ENCODE results near the gene SCAP. TPM values are rescaled to one million over a fixed set of nuclear protein-coding genes. Genes with fewer than 3 reads are reported as not detected.
"Not testable (repeated sequence)": the region's sequence is repeated elsewhere in the genome, so short reads cannot be mapped to it uniquely, and the experiment has no call there.

SCAP gene
- polyA plus RNA-seq, 2 donors, result 36.4 to 50.2 TPM

DNA sequence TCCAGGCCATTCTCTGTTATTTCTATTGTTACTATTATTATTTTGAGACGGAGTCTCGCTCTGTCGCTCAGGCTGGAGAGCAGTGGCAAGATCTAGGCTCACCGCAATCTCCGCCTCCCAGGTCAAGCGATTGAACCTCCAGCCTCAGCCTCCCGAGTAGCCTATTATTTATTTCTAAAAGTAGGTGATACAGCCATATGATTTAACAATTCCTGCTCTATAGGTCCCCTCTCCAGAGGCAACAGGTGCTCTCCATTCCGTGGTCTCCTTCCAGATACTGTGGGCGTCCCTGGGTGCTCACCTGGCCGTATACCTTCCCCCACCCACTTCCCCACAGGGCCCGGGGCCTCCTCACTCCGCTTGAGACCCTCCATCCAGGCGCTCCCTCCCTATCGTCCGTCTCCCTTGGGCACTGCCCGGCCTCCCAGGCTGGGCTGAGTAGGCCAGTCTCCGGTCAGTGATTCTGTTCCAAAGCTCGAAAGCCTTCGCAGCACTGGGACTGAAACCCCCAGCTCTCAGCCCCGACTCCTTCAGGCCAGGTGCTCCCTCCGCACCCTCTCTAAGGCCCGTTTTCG lies 95.6 kb downstream of the SCAP start:
- WGBS, 2 donors, result 9 to 11% methylated on average over 23 of the region's 23 CpGs
- H3K27me3 ChIP-seq (ENCODE audit: control insufficient read depth in 1 of 2, insufficient read depth in 2 of 2, low read length in 2 of 2), result no peaks in the 10 kb centered on the region
- no peaks in the 10 kb centered on the region for H3K9me3 ChIP-seq (ENCODE audit: control insufficient read depth in 2 of 2, insufficient read depth in 1 of 2, low read depth in 1 of 2, low read length in 1 of 2)
- H3K4me3 ChIP-seq (ENCODE audit: low read depth in 1 of 2, low read length in 2 of 2), result peak overlapping the region; percentile 76 to 82
- peak overlapping the region; percentile 94 to 100 for H3K27ac ChIP-seq (ENCODE audit: low read depth in 2 of 2, low read length in 1 of 2)
- H3K36me3 ChIP-seq (ENCODE audit: control insufficient read depth in 2 of 2, insufficient read depth in 2 of 2, low read length in 1 of 2), result no peaks in the 10 kb centered on the region
- H3K4me1 ChIP-seq (ENCODE audit: control insufficient read depth in 2 of 2, insufficient read depth in 2 of 2, low read length in 1 of 2), result no peaks in the 10 kb centered on the region

DNA sequence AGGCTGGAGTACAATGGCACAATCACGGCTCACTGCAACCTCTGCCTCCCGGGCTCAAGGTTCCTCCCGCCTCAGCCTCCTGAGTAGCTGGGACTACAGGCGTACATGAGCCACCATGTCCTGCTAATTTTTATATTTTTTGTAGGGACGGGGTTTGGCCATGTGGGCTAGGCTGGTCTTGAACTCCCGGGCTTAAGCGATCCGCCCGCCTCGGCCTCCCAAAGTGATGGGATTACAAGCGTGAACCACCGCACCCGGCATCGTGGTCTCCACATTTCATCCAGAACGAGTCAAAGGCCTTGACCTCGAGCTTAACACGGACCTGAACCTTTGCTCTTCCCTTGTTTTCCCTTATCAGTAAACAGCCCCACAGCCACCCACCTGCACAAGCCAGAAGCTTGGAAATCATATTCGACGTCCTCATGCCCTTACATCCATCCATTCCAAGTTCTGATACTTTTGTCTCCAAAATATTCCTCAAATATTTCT lies 96.3 kb downstream of the SCAP start:
- peak overlapping the region in 1 of 2 donors; percentile 82 for H3K4me3 ChIP-seq (ENCODE audit: low read depth in 1 of 2, low read length in 2 of 2)
- H3K27ac ChIP-seq (ENCODE audit: low read depth in 2 of 2, low read length in 1 of 2), result no peak overlapping the region
- H3K4me1 ChIP-seq (ENCODE audit: control insufficient read depth in 2 of 2, insufficient read depth in 2 of 2, low read length in 1 of 2), result no peaks in the 10 kb centered on the region
- no peaks in the 10 kb centered on the region for H3K27me3 ChIP-seq (ENCODE audit: control insufficient read depth in 1 of 2, insufficient read depth in 2 of 2, low read length in 2 of 2)
- H3K36me3 ChIP-seq (ENCODE audit: control insufficient read depth in 2 of 2, insufficient read depth in 2 of 2, low read length in 1 of 2), result no peaks in the 10 kb centered on the region
- H3K9me3 ChIP-seq (ENCODE audit: control insufficient read depth in 2 of 2, insufficient read depth in 1 of 2, low read depth in 1 of 2, low read length in 1 of 2), result no peaks in the 10 kb centered on the region
- 74 to 84% methylated on average over 19 of the region's 19 CpGs for WGBS, 2 donors

DNA sequence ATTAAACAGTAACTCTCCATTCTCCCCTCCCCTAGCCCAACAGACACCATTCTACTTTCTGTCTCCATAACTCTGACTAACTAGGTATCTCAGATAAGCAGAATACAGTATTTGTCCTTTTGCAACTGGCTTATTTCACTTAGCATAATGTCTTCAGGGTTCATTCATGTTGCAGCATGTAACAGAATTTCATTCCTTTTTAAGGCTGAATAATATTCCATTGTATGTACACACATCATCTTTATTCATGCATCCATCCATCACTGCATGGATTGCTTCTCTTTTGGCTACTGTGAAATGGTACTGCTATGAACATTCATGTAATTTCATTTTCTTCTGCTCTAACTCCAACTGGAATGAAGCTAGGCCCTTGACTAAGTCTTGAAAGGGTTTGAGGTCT lies 96.9 kb downstream of the SCAP start:
- Histone ChIP-seq H3K4me3 (ENCODE audit: low read depth in 1 of 2, low read length in 2 of 2) (no peak overlapping the region), H3K4me1 (ENCODE audit: control insufficient read depth in 2 of 2, insufficient read depth in 2 of 2, low read length in 1 of 2) (no peaks in the 10 kb centered on the region), H3K27ac (ENCODE audit: low read depth in 2 of 2, low read length in 1 of 2) (no peak overlapping the region)

DNA sequence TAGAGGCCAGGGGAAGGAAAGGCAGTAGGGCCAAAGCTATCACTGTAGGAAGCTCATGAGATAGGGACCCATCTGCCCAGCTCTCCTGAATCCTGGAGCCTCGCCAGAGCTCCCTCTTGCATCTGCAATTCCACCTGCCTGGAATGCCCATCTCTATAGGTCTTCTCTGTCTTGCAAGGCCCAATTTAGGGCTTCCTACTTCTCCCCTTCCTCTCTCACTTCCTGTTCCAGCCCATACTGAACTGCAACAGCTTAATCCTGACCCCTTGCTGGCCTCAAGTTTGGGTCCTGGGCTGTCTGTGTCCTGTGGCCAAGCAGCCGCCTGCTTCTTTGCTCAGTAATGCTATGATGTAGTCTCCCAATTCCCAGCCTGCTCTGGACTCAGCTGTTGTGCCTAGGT lies 98.6 kb downstream of the SCAP start:
- 82 to 97% methylated on average over 2 of the region's 2 CpGs for WGBS, 2 donors
- H3K27me3 ChIP-seq (ENCODE audit: control insufficient read depth in 1 of 2, insufficient read depth in 2 of 2, low read length in 2 of 2), result no peaks in the 10 kb centered on the region
- no peaks in the 10 kb centered on the region for H3K4me1 ChIP-seq (ENCODE audit: control insufficient read depth in 2 of 2, insufficient read depth in 2 of 2, low read length in 1 of 2)
- no peaks in the 10 kb centered on the region for H3K36me3 ChIP-seq (ENCODE audit: control insufficient read depth in 2 of 2, insufficient read depth in 2 of 2, low read length in 1 of 2)
- H3K4me3 ChIP-seq (ENCODE audit: low read depth in 1 of 2, low read length in 2 of 2), result no peak overlapping the region
- no peak overlapping the region for H3K27ac ChIP-seq (ENCODE audit: low read depth in 2 of 2, low read length in 1 of 2)
- H3K9me3 ChIP-seq (ENCODE audit: control insufficient read depth in 2 of 2, insufficient read depth in 1 of 2, low read depth in 1 of 2, low read length in 1 of 2), result no peaks in the 10 kb centered on the region

More for the DNA sequence above, 96.9 kb downstream of the SCAP start:
- Histone ChIP-seq H3K9me3 (ENCODE audit: control insufficient read depth in 2 of 2, insufficient read depth in 1 of 2, low read depth in 1 of 2, low read length in 1 of 2) (no peaks in the 10 kb centered on the region), H3K27me3 (ENCODE audit: control insufficient read depth in 1 of 2, insufficient read depth in 2 of 2, low read length in 2 of 2) (no peaks in the 10 kb centered on the region), H3K36me3 (ENCODE audit: control insufficient read depth in 2 of 2, insufficient read depth in 2 of 2, low read length in 1 of 2) (no peaks in the 10 kb centered on the region)

DNA sequence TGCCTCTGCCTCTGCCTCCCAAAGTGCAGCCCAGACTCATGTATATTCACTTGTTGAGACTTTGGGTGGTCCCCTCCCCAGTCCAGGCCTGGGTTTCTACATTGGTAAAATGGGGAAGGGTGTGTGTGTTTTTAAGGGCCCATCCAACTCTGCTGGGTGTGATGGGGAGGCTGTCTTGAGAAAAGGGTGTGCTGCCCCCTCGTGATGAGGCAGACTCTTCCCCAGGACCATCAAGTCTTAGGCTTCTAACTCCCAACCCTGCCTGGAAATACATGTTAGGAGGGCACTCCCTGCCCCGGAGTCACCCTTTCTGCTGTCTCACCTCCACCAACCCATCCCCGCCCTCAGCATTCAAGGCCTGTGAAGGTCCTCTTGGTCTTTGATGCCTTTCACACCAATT lies 99.3 kb downstream of the SCAP start:
- H3K9me3 ChIP-seq (ENCODE audit: control insufficient read depth in 2 of 2, insufficient read depth in 1 of 2, low read depth in 1 of 2, low read length in 1 of 2), result no peaks in the 10 kb centered on the region
- H3K36me3 ChIP-seq (ENCODE audit: control insufficient read depth in 2 of 2, insufficient read depth in 2 of 2, low read length in 1 of 2), result no peaks in the 10 kb centered on the region
- H3K4me1 ChIP-seq (ENCODE audit: control insufficient read depth in 2 of 2, insufficient read depth in 2 of 2, low read length in 1 of 2), result no peaks in the 10 kb centered on the region
- no peak overlapping the region for H3K4me3 ChIP-seq (ENCODE audit: low read depth in 1 of 2, low read length in 2 of 2)
- no peaks in the 10 kb centered on the region for H3K27me3 ChIP-seq (ENCODE audit: control insufficient read depth in 1 of 2, insufficient read depth in 2 of 2, low read length in 2 of 2)
- no peak overlapping the region for H3K27ac ChIP-seq (ENCODE audit: low read depth in 2 of 2, low read length in 1 of 2)
- 79 to 83% methylated on average over 3 of the region's 3 CpGs for WGBS, 2 donors

DNA sequence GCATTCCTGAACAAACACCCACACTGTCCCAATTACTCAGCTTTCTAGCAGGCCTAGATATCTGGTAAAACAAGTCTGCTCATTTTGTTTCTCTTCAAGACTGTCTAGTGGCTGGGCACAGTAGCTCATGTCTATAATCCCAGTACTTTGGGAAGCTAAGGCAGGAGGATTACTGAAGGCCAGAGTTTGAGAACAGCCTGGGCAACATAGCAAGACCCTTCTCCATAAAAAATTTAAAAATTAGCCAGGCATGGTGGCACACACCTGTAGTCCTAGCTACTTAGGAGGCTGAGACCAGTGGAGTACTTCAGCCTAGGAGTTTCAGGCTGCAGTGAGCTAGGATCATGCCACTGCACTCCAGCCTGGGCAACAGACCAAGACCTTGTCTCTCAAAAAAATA lies 101.2 kb downstream of the SCAP start:
- Histone ChIP-seq H3K27ac (ENCODE audit: low read depth in 2 of 2, low read length in 1 of 2) (no peak overlapping the region), H3K4me1 (ENCODE audit: control insufficient read depth in 2 of 2, insufficient read depth in 2 of 2, low read length in 1 of 2) (no peaks in the 10 kb centered on the region), H3K36me3 (ENCODE audit: control insufficient read depth in 2 of 2, insufficient read depth in 2 of 2, low read length in 1 of 2) (no peaks in the 10 kb centered on the region), H3K4me3 (ENCODE audit: low read depth in 1 of 2, low read length in 2 of 2) (no peak overlapping the region), H3K9me3 (ENCODE audit: control insufficient read depth in 2 of 2, insufficient read depth in 1 of 2, low read depth in 1 of 2, low read length in 1 of 2) (no peaks in the 10 kb centered on the region), H3K27me3 (ENCODE audit: control insufficient read depth in 1 of 2, insufficient read depth in 2 of 2, low read length in 2 of 2) (no peaks in the 10 kb centered on the region)

DNA sequence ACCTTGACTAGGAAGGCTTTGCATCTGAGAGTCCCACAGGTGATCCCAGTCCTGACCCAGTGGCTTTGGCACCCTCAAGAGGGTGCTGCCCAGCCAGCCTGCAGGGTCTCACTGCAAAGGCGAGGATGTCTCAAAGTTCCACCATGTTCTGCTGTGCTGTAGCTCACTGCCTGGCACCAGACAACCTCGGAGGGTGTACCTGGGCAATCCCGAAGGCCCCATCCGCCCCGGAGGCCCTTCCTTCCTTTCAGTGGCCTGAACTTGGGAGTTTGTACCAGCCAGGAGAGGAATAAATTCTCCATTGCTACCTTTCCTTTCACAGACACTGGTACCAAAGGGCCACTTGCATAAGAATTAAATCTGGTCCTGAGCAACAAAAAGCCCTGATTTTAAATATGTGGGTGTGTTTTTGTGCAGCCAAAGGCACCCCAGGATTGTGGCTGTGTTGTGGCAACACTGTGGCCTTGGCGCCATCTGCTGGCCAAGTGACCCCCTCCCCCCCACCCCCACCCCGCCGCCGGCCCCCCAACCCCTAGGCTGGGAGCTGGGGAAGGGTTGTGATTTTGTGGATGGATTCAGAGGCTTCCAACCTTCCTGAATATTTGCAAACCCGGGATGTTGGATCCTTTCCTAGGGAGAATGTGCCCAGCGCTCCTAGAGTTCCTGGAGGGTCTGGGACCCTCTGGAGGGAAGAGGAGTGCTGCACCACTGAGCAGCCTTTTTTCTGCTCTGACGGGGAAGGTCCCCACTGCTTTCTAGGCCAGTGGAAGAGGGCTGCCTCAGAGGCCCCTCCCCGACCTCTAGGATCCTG lies 104.6 kb downstream of the SCAP start:
- no peak overlapping the region for H3K4me3 ChIP-seq (ENCODE audit: low read depth in 1 of 2, low read length in 2 of 2)
- no peak overlapping the region for H3K27ac ChIP-seq (ENCODE audit: low read depth in 2 of 2, low read length in 1 of 2)
- no peaks in the 10 kb centered on the region for H3K36me3 ChIP-seq (ENCODE audit: control insufficient read depth in 2 of 2, insufficient read depth in 2 of 2, low read length in 1 of 2)
- H3K4me1 ChIP-seq (ENCODE audit: control insufficient read depth in 2 of 2, insufficient read depth in 2 of 2, low read length in 1 of 2), result no peaks in the 10 kb centered on the region
- 35 to 37% methylated on average over 13 of the region's 13 CpGs for WGBS, 2 donors
- H3K9me3 ChIP-seq (ENCODE audit: control insufficient read depth in 2 of 2, insufficient read depth in 1 of 2, low read depth in 1 of 2, low read length in 1 of 2), result no peaks in the 10 kb centered on the region
- no peaks in the 10 kb centered on the region for H3K27me3 ChIP-seq (ENCODE audit: control insufficient read depth in 1 of 2, insufficient read depth in 2 of 2, low read length in 2 of 2)

DNA sequence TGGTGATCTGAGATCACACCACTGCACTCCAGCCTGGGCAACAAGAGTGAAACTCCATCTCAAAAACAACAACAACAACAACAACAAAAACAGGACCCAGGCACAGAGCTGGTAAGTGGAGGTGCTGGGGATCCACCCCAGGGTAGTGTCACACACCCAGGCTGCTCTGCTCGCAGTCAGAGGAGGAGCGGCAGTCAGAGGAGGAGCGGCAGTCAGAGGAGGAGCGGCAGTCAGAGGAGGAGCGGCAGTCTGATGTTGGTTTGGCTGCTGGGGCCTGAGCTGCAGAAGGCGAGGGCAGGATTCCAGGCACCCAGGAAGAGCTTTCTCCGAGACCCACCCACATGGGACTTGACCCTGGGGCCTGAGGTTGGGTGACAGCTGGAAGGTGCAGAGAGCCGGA lies 105.7 kb downstream of the SCAP start:
- WGBS, 2 donors, result 79 to 93% methylated on average over 8 of the region's 8 CpGs
- not testable (repeated sequence) for H3K36me3 ChIP-seq (ENCODE audit: control insufficient read depth in 2 of 2, insufficient read depth in 2 of 2, low read length in 1 of 2); H3K27ac ChIP-seq (ENCODE audit: low read depth in 2 of 2, low read length in 1 of 2); H3K27me3 ChIP-seq (ENCODE audit: control insufficient read depth in 1 of 2, insufficient read depth in 2 of 2, low read length in 2 of 2); H3K4me3 ChIP-seq (ENCODE audit: low read depth in 1 of 2, low read length in 2 of 2); H3K9me3 ChIP-seq (ENCODE audit: control insufficient read depth in 2 of 2, insufficient read depth in 1 of 2, low read depth in 1 of 2, low read length in 1 of 2); H3K4me1 ChIP-seq (ENCODE audit: control insufficient read depth in 2 of 2, insufficient read depth in 2 of 2, low read length in 1 of 2)

DNA sequence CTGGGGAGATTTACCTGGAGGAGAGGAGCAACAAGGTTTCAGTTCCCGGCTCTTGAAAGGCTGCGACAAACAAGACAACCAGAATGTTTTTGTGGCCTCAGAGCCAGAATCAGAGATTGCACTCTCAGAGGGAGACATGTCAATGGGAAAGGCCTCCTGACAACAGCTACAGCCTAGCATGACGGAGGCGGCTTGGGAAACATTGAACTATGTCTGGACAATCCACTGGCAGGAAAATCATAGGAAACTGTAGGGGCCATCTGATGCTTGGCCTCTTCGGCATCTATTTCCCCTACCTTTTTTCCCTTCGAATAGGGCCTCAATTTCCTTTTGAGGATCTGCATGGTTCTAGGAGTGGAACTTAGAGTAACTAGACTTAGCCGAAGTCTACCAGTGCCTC lies 108.1 kb downstream of the SCAP start:
- no peaks in the 10 kb centered on the region for H3K4me1 ChIP-seq (ENCODE audit: control insufficient read depth in 2 of 2, insufficient read depth in 2 of 2, low read length in 1 of 2)
- H3K4me3 ChIP-seq (ENCODE audit: low read depth in 1 of 2, low read length in 2 of 2), result no peak overlapping the region
- H3K27me3 ChIP-seq (ENCODE audit: control insufficient read depth in 1 of 2, insufficient read depth in 2 of 2, low read length in 2 of 2), result no peaks in the 10 kb centered on the region
- no peaks in the 10 kb centered on the region for H3K36me3 ChIP-seq (ENCODE audit: control insufficient read depth in 2 of 2, insufficient read depth in 2 of 2, low read length in 1 of 2)
- no peak overlapping the region for H3K27ac ChIP-seq (ENCODE audit: low read depth in 2 of 2, low read length in 1 of 2)
- no peaks in the 10 kb centered on the region for H3K9me3 ChIP-seq (ENCODE audit: control insufficient read depth in 2 of 2, insufficient read depth in 1 of 2, low read depth in 1 of 2, low read length in 1 of 2)
- 87 to 94% methylated on average over 7 of the region's 7 CpGs for WGBS, 2 donors

DNA sequence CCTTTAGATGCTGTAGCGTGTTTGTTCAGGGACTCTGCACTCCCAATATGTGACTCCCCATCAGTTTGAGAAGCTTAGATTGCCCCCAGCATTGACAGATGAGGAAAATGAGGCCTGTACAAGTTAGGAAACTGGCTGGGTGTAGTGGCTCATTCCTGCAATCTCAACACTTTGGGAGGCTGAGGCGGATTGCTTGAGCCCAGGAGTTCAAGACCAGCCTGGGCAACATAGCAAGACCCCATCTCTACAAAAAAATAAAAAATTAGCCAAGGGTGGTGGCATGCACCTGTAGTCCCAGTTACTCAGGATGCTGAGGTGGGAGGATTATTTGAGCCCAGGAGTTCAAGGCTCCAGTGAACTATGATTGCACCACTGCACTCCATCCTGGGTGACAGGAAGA lies 108.9 kb downstream of the SCAP start:
- 95% methylated on average over 2 of the region's 2 CpGs for WGBS, 2 donors
- H3K4me3 ChIP-seq (ENCODE audit: low read depth in 1 of 2, low read length in 2 of 2), result no peak overlapping the region

More for the DNA sequence above, 108.9 kb downstream of the SCAP start:
- Histone ChIP-seq H3K9me3 (ENCODE audit: control insufficient read depth in 2 of 2, insufficient read depth in 1 of 2, low read depth in 1 of 2, low read length in 1 of 2) (no peaks in the 10 kb centered on the region), H3K4me1 (ENCODE audit: control insufficient read depth in 2 of 2, insufficient read depth in 2 of 2, low read length in 1 of 2) (no peaks in the 10 kb centered on the region), H3K27ac (ENCODE audit: low read depth in 2 of 2, low read length in 1 of 2) (no peak overlapping the region), H3K27me3 (ENCODE audit: control insufficient read depth in 1 of 2, insufficient read depth in 2 of 2, low read length in 2 of 2) (no peaks in the 10 kb centered on the region), H3K36me3 (ENCODE audit: control insufficient read depth in 2 of 2, insufficient read depth in 2 of 2, low read length in 1 of 2) (no peaks in the 10 kb centered on the region)
